Right cardiac atrium (tissue), 5 donors: ENCODE results near the gene GORASP1. TPM values are rescaled to one million over a fixed set of nuclear protein-coding genes. Genes with fewer than 3 reads are reported as not detected.

Experiments used
- ATAC-seq, 2 donors: fragments of 200-7000 bp; cut with Tn5 transposase; one replicate each; pipeline versions ENCODE4 v1.8.0 to v1.9.1; 2020; ENCODE audit warnings: moderate library complexity in 2 of 2, mild to moderate bottlenecking in 1 of 2
- DNase-seq, 3 donors: peaks; one replicate each; pipeline ENCODE4 v3.0.0-alpha.2; 2020
- H3K27ac ChIP-seq: one replicate; pipeline ENCODE4 v1.5.1; 2013; ENCODE audit warnings: mild to moderate bottlenecking, low read length, control low read depth, moderate library complexity
- H3K27me3 ChIP-seq: one replicate; pipeline ENCODE4 v1.6.1; 2013; ENCODE audit not compliant: control insufficient read depth, insufficient read depth
- H3K4me1 ChIP-seq: one replicate; pipeline ENCODE4 v1.6.1; 2013; ENCODE audit warnings: low read length; ENCODE audit not compliant: control insufficient read depth, insufficient read depth
- H3K4me3 ChIP-seq: one replicate; pipeline ENCODE4 v1.5.1; 2013; ENCODE audit warnings: low read length, control low read depth
- H3K9me3 ChIP-seq: one replicate; pipeline ENCODE4 v1.6.1; 2013; ENCODE audit warnings: low read length; ENCODE audit not compliant: control insufficient read depth
- WGBS: extraction: QIAGEN DNeasy Blood & Tissue Kit; methylation state at CpG from one replicate; pipeline ENCODE4 v1.1.7; 2013; 5-methylcytosine and 5-hydroxymethylcytosine counted together
- intact Hi-C, 4 donors: fragments of 100-400 bp; cut with DNase I; formaldehyde crosslinking; loops; one replicate each; pipeline versions ENCODE4 v1.11.0 to v1.14.0; 2022 to 2023
- polyA plus RNA-seq: library from polyadenylated mRNA; stranded (reverse); fragments of 200-250 nt; gene quantifications from one replicate; pipeline ENCODE4 v1.2.3, GENCODE V29; 2013
- total RNA-seq, 4 donors: library from RNA; stranded (reverse); fragmentation: NEBNext Ultra II Directional; extraction: Animal tissue kit (Norgen Biotek cat#: 25700); gene quantifications; one replicate each; pipeline ENCODE4 v1.2.1, GENCODE V29; 2021
- donor health status: healthy with polysubstance abuse.
- donor health status: DM: no; HTN: yes; CAD: no.
- donor health status: DM: no; HTN: no; CAD: no.
- donor health status: DM: no; HTN: yes; CAD: no; lungs with severe emphysema.
- donor health status: DM: yes; HTN: yes; CAD: no.

Gene GORASP1
- total and polyA plus RNA-seq, 5 donors: 26.3 to 53.4 (median 46.4) TPM

- ATAC-seq: no peak
- no peaks in the 10 kb centered on the region for H3K27me3 ChIP-seq
- 80% methylated on average over 1 of the region's 1 CpG for WGBS
- no peak overlapping the region for H3K27ac ChIP-seq
- H3K4me3 ChIP-seq: no peak overlapping the region
- no peaks in the 10 kb centered on the region for H3K9me3 ChIP-seq
- no peaks in the 10 kb centered on the region for H3K4me1 ChIP-seq
- no peak for DNase-seq
- intact Hi-C loops: loop anchor here in 1 of 4 donors (10.0 kb wide), 1 partner anchor 62 kb away; no protein-coding TSS in a partner anchor
These were observed 15.4 kb upstream of the GORASP1 start for GRCh38 chr3:39122813-39123212.

GRCh38 chr3:39121621-39122020, 14.2 kb upstream of the GORASP1 start:
- H3K27me3 ChIP-seq: no peaks in the 10 kb centered on the region
- DNase-seq: no peak
- 89% methylated on average over 2 of the region's 2 CpGs for WGBS

GRCh38 chr3:39118931-39119660, 11.7 kb upstream of the GORASP1 start:
- Histone ChIP-seq H3K27me3 (no peaks in the 10 kb centered on the region), H3K9me3 (no peaks in the 10 kb centered on the region), H3K27ac (no peak overlapping the region), H3K4me3 (no peak overlapping the region), H3K4me1 (no peaks in the 10 kb centered on the region)
- 87% methylated on average over 5 of the region's 5 CpGs for WGBS
- no peak for DNase-seq
- intact Hi-C loops: no loop called here
- no peak for ATAC-seq

More at GRCh38 chr3:39121621-39122020, 14.2 kb upstream of the GORASP1 start:
- intact Hi-C loops: loop anchor here in 1 of 4 donors (10.0 kb wide), 1 partner anchor 63 kb away; no protein-coding TSS in a partner anchor
- Histone ChIP-seq H3K27ac (no peak overlapping the region), H3K4me3 (no peak overlapping the region), H3K4me1 (no peaks in the 10 kb centered on the region), H3K9me3 (no peaks in the 10 kb centered on the region)
- ATAC-seq: no peak

- Histone ChIP-seq H3K4me3 (no peak overlapping the region), H3K4me1 (no peaks in the 10 kb centered on the region), H3K27ac (no peak overlapping the region), H3K27me3 (no peaks in the 10 kb centered on the region), H3K9me3 (no peaks in the 10 kb centered on the region)
- no peak for ATAC-seq
- no peak for DNase-seq
- WGBS: 79% methylated on average over 3 of the region's 3 CpGs
- intact Hi-C loops: no loop called here
These were observed 10.7 kb upstream of the GORASP1 start for GRCh38 chr3:39118079-39118478.

- Histone ChIP-seq H3K27ac (no peak overlapping the region), H3K9me3 (no peaks in the 10 kb centered on the region), H3K27me3 (no peaks in the 10 kb centered on the region), H3K4me1 (no peaks in the 10 kb centered on the region), H3K4me3 (no peak overlapping the region)
- 96% methylated on average over 3 of the region's 3 CpGs for WGBS
- no peak for ATAC-seq
- intact Hi-C loops: no loop called here
- no peak for DNase-seq
These were observed 8.4 kb upstream of the GORASP1 start for GRCh38 chr3:39115870-39116269.

- no peak for DNase-seq
- Histone ChIP-seq H3K4me1 (no peaks in the 10 kb centered on the region), H3K9me3 (no peaks in the 10 kb centered on the region), H3K27me3 (no peaks in the 10 kb centered on the region), H3K27ac (no peak overlapping the region), H3K4me3 (no peak overlapping the region)
- intact Hi-C loops: no loop called here
- no peak for ATAC-seq
- WGBS: 82% methylated on average over 5 of the region's 5 CpGs
These were observed 7.0 kb upstream of the GORASP1 start for GRCh38 chr3:39114456-39114855.

- Histone ChIP-seq H3K9me3 (no peaks in the 10 kb centered on the region), H3K27ac (no peak overlapping the region), H3K27me3 (no peaks in the 10 kb centered on the region), H3K4me1 (no peaks in the 10 kb centered on the region), H3K4me3 (no peak overlapping the region)
- intact Hi-C loops: no loop called here
- ATAC-seq (no peak), DNase-seq (no peak)
- 91% methylated on average over 3 of the region's 3 CpGs for WGBS
These were observed 5.9 kb upstream of the GORASP1 start for GRCh38 chr3:39113291-39113690.

GRCh38 chr3:39112535-39112934, 5.1 kb upstream of the GORASP1 start:
- 97% methylated on average over 2 of the region's 2 CpGs for WGBS
- DNase-seq: no peak
- no peak overlapping the region for H3K4me3 ChIP-seq
- no peaks in the 10 kb centered on the region for H3K27me3 ChIP-seq
- ATAC-seq: no peak
- no peaks in the 10 kb centered on the region for H3K9me3 ChIP-seq
- no peak overlapping the region for H3K27ac ChIP-seq
- H3K4me1 ChIP-seq: no peaks in the 10 kb centered on the region
- intact Hi-C loops: no loop called here

GRCh38 chr3:39112113-39112512, 4.7 kb upstream of the GORASP1 start:
- Histone ChIP-seq H3K9me3 (no peaks in the 10 kb centered on the region), H3K4me1 (no peaks in the 10 kb centered on the region), H3K27me3 (no peaks in the 10 kb centered on the region), H3K4me3 (no peak overlapping the region), H3K27ac (no peak overlapping the region)
- intact Hi-C loops: no loop called here
- 95% methylated on average over 3 of the region's 3 CpGs for WGBS
- DNase-seq: no peak
- ATAC-seq: no peak

- intact Hi-C loops: no loop called here
- Histone ChIP-seq H3K27ac (no peak overlapping the region), H3K4me3 (no peak overlapping the region), H3K9me3 (no peaks in the 10 kb centered on the region), H3K4me1 (peaks cover 5% of the 10 kb centered on the region), H3K27me3 (no peaks in the 10 kb centered on the region)
- WGBS: 95% methylated on average over 2 of the region's 2 CpGs
- no peak for DNase-seq
- ATAC-seq: no peak
These were observed 2.7 kb upstream of the GORASP1 start for GRCh38 chr3:39110041-39110639.

- DNase-seq (no peak), ATAC-seq (no peak)
- 83% methylated on average over 5 of the region's 5 CpGs for WGBS
- peaks cover 13% of the 10 kb centered on the region for H3K4me1 ChIP-seq
- no peaks in the 10 kb centered on the region for H3K27me3 ChIP-seq
- no peaks in the 10 kb centered on the region for H3K9me3 ChIP-seq
- intact Hi-C loops: no loop called here
- H3K4me3 ChIP-seq: no peak overlapping the region
- H3K27ac ChIP-seq: no peak overlapping the region
These were observed 1.7 kb upstream of the GORASP1 start for GRCh38 chr3:39109086-39109485.
